Measurements from ENCODE around the gene CHRNB2. TPM values are rescaled to one million over a fixed set of nuclear protein-coding genes. Genes with fewer than 3 reads are reported as not detected.

Gene CHRNB2, protein sequence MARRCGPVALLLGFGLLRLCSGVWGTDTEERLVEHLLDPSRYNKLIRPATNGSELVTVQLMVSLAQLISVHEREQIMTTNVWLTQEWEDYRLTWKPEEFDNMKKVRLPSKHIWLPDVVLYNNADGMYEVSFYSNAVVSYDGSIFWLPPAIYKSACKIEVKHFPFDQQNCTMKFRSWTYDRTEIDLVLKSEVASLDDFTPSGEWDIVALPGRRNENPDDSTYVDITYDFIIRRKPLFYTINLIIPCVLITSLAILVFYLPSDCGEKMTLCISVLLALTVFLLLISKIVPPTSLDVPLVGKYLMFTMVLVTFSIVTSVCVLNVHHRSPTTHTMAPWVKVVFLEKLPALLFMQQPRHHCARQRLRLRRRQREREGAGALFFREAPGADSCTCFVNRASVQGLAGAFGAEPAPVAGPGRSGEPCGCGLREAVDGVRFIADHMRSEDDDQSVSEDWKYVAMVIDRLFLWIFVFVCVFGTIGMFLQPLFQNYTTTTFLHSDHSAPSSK
- 12.7 TPM for total RNA-seq

DNA sequence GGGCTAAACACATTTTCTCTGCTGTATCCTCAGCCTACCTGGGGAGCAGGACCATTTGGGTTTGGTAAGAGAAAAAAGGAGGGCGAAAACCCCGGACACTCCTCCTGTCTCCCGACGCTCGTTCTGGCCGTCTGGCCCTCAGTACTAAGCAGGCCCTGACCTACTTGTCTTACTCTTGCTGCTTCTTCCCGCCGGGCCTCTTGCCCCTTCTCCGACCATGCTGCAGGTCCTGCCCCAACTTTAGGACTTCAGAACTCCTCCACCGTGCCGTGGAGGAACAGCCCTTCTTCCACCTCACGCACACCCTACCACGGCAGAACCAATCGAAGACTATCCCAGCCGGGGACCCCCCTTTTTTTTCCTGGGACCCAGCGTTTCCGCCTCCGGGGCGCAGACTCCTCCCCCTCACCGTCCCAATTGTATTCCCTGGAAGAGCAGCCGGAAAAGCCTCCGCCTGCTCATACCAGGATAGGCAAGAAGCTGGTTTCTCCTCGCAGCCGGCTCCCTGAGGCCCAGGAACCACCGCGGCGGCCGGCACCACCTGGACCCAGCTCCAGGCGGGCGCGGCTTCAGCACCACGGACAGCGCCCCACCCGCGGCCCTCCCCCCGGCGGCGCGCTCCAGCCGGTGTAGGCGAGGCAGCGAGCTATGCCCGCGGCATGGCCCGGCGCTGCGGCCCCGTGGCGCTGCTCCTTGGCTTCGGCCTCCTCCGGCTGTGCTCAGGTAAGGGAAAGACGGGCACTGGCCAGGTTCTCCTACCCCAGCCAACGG, at the start of gene CHRNB2:
CHRNB2 (plus strand) TSS at position 393 of the 771 bp plus-strand sequence; CDS start at position 660, 267 bp downstream.

DNA sequence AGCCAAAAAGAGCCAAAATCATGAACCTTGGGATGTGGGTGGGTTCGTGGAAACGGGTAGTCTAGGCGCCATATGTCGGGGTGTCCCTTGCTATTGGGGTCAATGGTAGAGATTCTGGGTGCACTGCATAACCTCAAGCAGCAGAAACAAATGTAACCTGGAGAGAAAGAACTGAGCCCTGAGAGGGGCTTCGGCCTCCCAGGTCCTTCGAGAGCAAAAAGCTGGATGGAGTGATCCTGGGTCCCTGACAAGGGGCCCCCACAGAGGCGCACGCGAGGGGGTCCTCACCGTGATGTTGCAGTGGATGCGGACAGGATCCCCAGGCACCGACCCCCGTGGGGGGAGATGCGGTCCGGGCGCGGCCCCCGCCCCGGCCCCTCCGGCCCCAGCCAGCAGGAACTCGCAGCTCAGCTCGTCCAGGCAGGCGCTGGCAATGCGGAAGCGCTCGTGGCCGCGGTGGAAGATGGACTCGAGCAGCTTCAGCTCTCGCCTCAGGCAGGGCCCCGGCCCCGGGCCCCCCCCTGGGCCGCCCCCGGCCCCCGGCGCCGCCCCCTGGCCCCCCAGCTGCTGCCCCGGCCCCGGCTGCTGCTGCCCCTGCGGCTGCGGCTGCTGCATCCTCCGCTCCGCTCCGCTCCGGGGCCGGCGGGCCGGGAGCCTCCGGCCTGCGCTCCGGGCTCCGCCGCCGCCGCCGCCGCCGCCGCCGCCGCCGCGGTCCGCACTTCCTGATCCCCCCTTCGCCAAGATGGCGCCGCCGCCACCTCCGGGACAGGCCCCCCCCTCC, 9.4 kb upstream of the CHRNB2 start, which contains the start of gene UBE2Q1:
UBE2Q1 (minus strand) TSS at position 724 of the 781 bp plus-strand sequence; CDS start at position 615, 109 bp downstream.

DNA sequence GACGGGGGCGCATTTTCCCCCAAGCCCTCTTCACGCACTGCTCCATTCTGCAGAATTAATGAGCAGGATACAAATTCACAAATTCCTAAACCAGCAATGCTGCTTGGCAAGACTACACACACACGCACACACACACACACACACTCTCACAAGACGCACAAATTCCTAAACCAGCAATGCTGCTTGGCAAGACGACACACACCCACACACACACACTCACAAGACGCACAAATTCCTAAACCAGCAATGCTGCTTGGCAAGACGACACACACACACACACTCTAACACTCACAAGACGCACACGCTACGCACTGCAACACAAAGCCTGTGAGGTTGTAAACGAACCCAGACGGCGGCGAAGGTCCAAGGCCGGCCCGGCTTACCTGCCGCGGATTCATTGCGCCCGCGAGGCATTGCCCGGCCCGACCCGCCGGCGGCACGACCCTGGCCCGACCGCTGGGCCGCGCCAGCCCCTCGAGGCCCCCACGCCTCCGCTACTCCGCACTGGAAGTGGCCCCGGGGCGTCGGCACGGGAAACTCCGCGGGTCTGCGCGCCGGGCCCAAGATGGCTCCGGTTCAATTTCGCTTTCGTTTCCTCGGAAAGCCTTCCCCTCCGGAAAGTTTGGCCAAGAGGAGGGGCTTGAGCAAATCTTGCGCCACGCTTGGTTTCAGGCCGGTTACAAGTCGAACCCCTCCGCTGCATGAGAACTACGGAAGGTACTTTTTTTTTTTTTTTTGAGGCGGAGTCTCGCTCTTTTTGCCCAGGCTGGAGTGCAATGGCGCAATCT, 40.2 kb downstream of the CHRNB2 start, which contains the start of gene ADAR:
ADAR (minus strand) TSS at position 578 of the 788 bp plus-strand sequence; CDS start at position 398, 180 bp downstream.

Other genes starting within 250 kb of the CHRNB2 start
- gene AQP10, start 246.7 kb upstream of the CHRNB2 start, total RNA-seq = not detected
- 52.2 TPM for gene ATP8B2, start 242.3 kb upstream of the CHRNB2 start, total RNA-seq
- gene IL6R, start 162.4 kb upstream of the CHRNB2 start, total RNA-seq = 4.6 TPM
- gene TDRD10, start 65.6 kb upstream of the CHRNB2 start, total RNA-seq = 3.3 TPM
- 8.2 TPM for gene SHE, start 65.4 kb upstream of the CHRNB2 start, total RNA-seq
- gene UBE2Q1, start 9.1 kb upstream of the CHRNB2 start, total RNA-seq = 36.9 TPM
- gene ADAR, start 40.4 kb downstream of the CHRNB2 start, total RNA-seq = 106 TPM

Measured in camera-type eye (tissue), 1 donor.